Ovary (tissue), 9 donors: ENCODE measurements around the gene UAP1. TPM values are rescaled to one million over a fixed set of nuclear protein-coding genes. Genes with fewer than 3 reads are reported as not detected.
A peak's percentile ranks its signal among the peaks of the same experiment; 100 is the strongest.

Source experiments
- DNase-seq, 5 donors: peaks; one replicate each; pipeline ENCODE4 v3.0.0-alpha.2; 2019 to 2020
- H3K27ac ChIP-seq, 2 donors: fragments of 200-600 bp; one replicate each; pipeline versions ENCODE4 v1.5.1 to v1.8.0; 2019 to 2022
- H3K27me3 ChIP-seq: fragments of 200-600 bp; one replicate; pipeline ENCODE4 v1.8.0; 2022
- H3K36me3 ChIP-seq: fragments of 200-600 bp; sonication (generic); one replicate; pipeline ENCODE4 v1.5.1; 2019
- H3K4me1 ChIP-seq: one replicate; pipeline ENCODE4 v1.8.1; 2013; ENCODE audit warnings: mild to moderate bottlenecking, moderate library complexity; ENCODE audit not compliant: insufficient read depth
- H3K4me3 ChIP-seq: fragments of 200-600 bp; sonication (generic); one replicate; pipeline ENCODE4 v1.5.1; 2017
- H3K9me3 ChIP-seq, 2 donors: fragments of 200-600 bp in 1 of 2; sonication (generic) in 1 of 2; one replicate each; pipeline versions ENCODE4 v1.5.1 to v1.8.1; 2013 to 2019; ENCODE audit warnings: mild to moderate bottlenecking in 1 of 2, moderate library complexity in 1 of 2
- EP300 ChIP-seq: sonication (generic); formaldehyde crosslinking; IDR thresholded peaks from one replicate; pipeline ENCODE4 v1.6.1; 2017; ENCODE audit warnings: antibody characterized with exemption
- POLR2A ChIP-seq: fragments of 450-650 bp; IDR thresholded peaks from one replicate; pipeline ENCODE4 v1.6.1; 2017; ENCODE audit warnings: antibody characterized with exemption, mild to moderate bottlenecking, moderate library complexity
- WGBS, 3 donors: extraction: QIAGEN DNeasy Blood & Tissue Kit in 1 of 3; methylation state at CpG; one replicate each; pipeline versions ENCODE4 v1.1.5 to v1.1.7; 2013 to 2017; 5-methylcytosine and 5-hydroxymethylcytosine counted together
- intact Hi-C, 4 donors: fragments of 100-400 bp; cut with DNase I; formaldehyde crosslinking; loops; one replicate each; pipeline versions ENCODE4 v1.11.0 to v1.15.1; 2022 to 2023
- polyA plus RNA-seq, 2 donors: library from polyadenylated mRNA; stranded (reverse); fragments of 200-250 nt in 1 of 2; fragments of 350-450 nt in 1 of 2; fragmentation: Illumina TruSeq in 1 of 2; extraction: RNeasy Lipid Tissue Mini Kit (QIAGEN cat#74804) in 1 of 2; gene quantifications; one replicate each; pipeline ENCODE4 v1.2.3, GENCODE V29; 2013 to 2014
- total RNA-seq, 7 donors: library from RNA; depleted of rRNA in 2 of 7; stranded (reverse); fragments of >200 nt in 2 of 7; fragmentation: NEBNext Ultra II Directional in 3 of 7; extraction: Animal tissue kit (Norgen Biotek cat#: 25700) in 3 of 7; gene quantifications; one replicate each; pipeline versions ENCODE4 v1.1.0 to v1.2.4, GENCODE V29; 2016 to 2023
- TF ChIP-seq, protein P1 (sequence below), 3 donors: fragments of 450-650 bp in 2 of 3; fragments of 200-600 bp in 1 of 3; IDR thresholded peaks; one replicate each; pipeline versions ENCODE4 v1.5.1 to v1.8.0; 2016 to 2022; ENCODE audit warnings: antibody characterized with exemption in 3 of 3, mild to moderate bottlenecking in 1 of 3
- donor health status: DM: no; HTN: no; CAD: no; lungs with moderate emphysema.
- donor health status: DM: no; HTN: no; CAD: no.
- donor health status: Bipolar disorder and iron deficiency.
- donor health status: DM: yes; HTN: yes; CAD: no.
- donor health status: DM: no; HTN: no; CAD: no.
- donor health status: DM: yes; HTN: yes; CAD: no.

The UAP1 gene
- total and polyA plus RNA-seq, 9 donors: 31.2 to 108 (median 49.3) TPM

DNA sequence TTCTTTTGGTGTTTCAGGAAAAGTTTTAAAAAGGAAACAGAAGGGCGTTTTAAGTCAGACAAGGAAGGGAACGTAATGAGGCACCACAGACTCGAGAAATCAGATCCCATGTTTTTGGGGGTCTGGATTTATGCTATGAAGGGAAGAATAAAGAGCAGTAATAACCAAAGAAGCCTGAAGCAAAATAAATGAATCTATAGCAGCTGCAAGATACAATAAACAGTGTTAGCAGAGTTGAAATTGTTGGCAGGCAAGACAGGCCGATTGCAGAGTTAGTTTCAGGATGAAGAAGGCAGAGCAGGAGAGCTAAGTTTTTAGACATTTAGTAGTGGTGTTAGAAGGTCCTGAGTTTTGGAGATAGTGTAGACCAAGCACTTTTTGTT lies 71.2 kb downstream of the UAP1 start:
- WGBS, 3 donors: 2 to 9% (median 6%) methylated on average over 4 of the region's 4 CpGs
- intact Hi-C loops: loop anchor here in 2 of 4 donors (5.0 to 10.0 kb wide), 2 partner anchors 45 to 62 kb away; no protein-coding TSS in a partner anchor
- peaks cover 18% of the 10 kb centered on the region for H3K4me1 ChIP-seq
- peak in 1 of 5 donors; percentile 29 for DNase-seq
- TF ChIP-seq, protein P1, sequence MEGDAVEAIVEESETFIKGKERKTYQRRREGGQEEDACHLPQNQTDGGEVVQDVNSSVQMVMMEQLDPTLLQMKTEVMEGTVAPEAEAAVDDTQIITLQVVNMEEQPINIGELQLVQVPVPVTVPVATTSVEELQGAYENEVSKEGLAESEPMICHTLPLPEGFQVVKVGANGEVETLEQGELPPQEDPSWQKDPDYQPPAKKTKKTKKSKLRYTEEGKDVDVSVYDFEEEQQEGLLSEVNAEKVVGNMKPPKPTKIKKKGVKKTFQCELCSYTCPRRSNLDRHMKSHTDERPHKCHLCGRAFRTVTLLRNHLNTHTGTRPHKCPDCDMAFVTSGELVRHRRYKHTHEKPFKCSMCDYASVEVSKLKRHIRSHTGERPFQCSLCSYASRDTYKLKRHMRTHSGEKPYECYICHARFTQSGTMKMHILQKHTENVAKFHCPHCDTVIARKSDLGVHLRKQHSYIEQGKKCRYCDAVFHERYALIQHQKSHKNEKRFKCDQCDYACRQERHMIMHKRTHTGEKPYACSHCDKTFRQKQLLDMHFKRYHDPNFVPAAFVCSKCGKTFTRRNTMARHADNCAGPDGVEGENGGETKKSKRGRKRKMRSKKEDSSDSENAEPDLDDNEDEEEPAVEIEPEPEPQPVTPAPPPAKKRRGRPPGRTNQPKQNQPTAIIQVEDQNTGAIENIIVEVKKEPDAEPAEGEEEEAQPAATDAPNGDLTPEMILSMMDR (IDR thresholded peaks at IDR 0.05): no peak
- no peak for TF ChIP-seq POLR2A
- TF ChIP-seq EP300: no peak
- H3K27ac ChIP-seq: peak overlapping the region; percentile 76 to 92
- no peaks in the 10 kb centered on the region for H3K36me3 ChIP-seq
- no peaks in the 10 kb centered on the region for H3K9me3 ChIP-seq
- peak overlapping the region; percentile 44 for H3K4me3 ChIP-seq
- no peaks in the 10 kb centered on the region for H3K27me3 ChIP-seq

- H3K36me3 ChIP-seq: no peaks in the 10 kb centered on the region
- WGBS, 3 donors: 3 to 5% (median 4%) methylated on average over 8 of the region's 8 CpGs
- H3K4me1 ChIP-seq: peaks cover 18% of the 10 kb centered on the region
- DNase-seq: peak in 4 of 5 donors; percentile 39 to 55 (median 44)
- TF ChIP-seq EP300: no peak
- TF ChIP-seq, protein P1 (IDR thresholded peaks at IDR 0.05): no peak
- H3K27ac ChIP-seq: peak overlapping the region; percentile 76 to 92
- intact Hi-C loops: loop anchor here in 2 of 4 donors (5.0 to 10.0 kb wide), 2 partner anchors 44 to 62 kb away; no protein-coding TSS in a partner anchor
- no peaks in the 10 kb centered on the region for H3K27me3 ChIP-seq
- H3K4me3 ChIP-seq: peak overlapping the region; percentile 44
- H3K9me3 ChIP-seq: no peaks in the 10 kb centered on the region
Measured at GRCh38 chr1:162633081-162633762, 71.7 kb downstream of the UAP1 start.

GRCh38 chr1:162635418-162635817 lies 73.9 kb downstream of the UAP1 start:
- intact Hi-C loops: loop anchor here in 1 of 4 donors (10.0 kb wide), 1 partner anchor 59 kb away; no protein-coding TSS in a partner anchor

GRCh38 chr1:162639718-162640117 lies 78.2 kb downstream of the UAP1 start:
- 94 to 97% (median 96%) methylated on average over 7 of the region's 7 CpGs for whole genome bisulfite sequencing, 3 donors

More at GRCh38 chr1:162635418-162635817, 73.9 kb downstream of the UAP1 start:
- 58 to 65% (median 61%) methylated on average over 4 of the region's 4 CpGs for WGBS, 3 donors
- Histone ChIP-seq H3K9me3 (no peaks in the 10 kb centered on the region), H3K4me1 (peaks cover 13% of the 10 kb centered on the region), H3K4me3 (no peak overlapping the region), H3K27ac (peak overlapping the region in 1 of 2 donors; percentile 92), H3K27me3 (no peaks in the 10 kb centered on the region), H3K36me3 (no peaks in the 10 kb centered on the region)
- TF ChIP-seq, protein P1 (IDR thresholded peaks at IDR 0.05): no peak
- no peak for TF ChIP-seq EP300
- TF ChIP-seq POLR2A: no peak
- DNase-seq: no peak

More at GRCh38 chr1:162639718-162640117, 78.2 kb downstream of the UAP1 start:
- Histone ChIP-seq H3K27me3 (no peaks in the 10 kb centered on the region), H3K9me3 (no peaks in the 10 kb centered on the region), H3K36me3 (no peaks in the 10 kb centered on the region), H3K4me3 (no peak overlapping the region), H3K4me1 (peaks cover 10% of the 10 kb centered on the region), H3K27ac (no peak overlapping the region)
- intact Hi-C loops: loop anchor here in 1 of 4 donors (10.0 kb wide), 1 partner anchor 55 kb away; no protein-coding TSS in a partner anchor
- no peak for TF ChIP-seq POLR2A
- TF ChIP-seq, protein P1 (IDR thresholded peaks at IDR 0.05): no peak
- no peak for TF ChIP-seq EP300
- DNase-seq: no peak
